WTC11 (cell line): ENCODE data around the gene GATA6. TPM values are rescaled to one million over a fixed set of nuclear protein-coding genes. Genes with fewer than 3 reads are reported as not detected.

Experiments used
- ATAC-seq: fragments of 200-7000 bp; cut with Tn5 transposase; 2 replicates; pipeline ENCODE4 v1.10.0; 2021; ENCODE audit warnings: mild to moderate bottlenecking, moderate library complexity
- CTCF ChIA-PET: fragments of 300-600 bp; sonication (Branson Sonifier 250); formaldehyde crosslinking; loops from one replicate; lab custom pipeline; 2021; ENCODE audit warnings: antibody characterized with exemption; lab: Charles Lee
- POLR2A ChIA-PET: fragments of 350-600 bp; sonication (Branson Sonifier 250); formaldehyde crosslinking; loops from one replicate; lab custom pipeline; 2021; ENCODE audit warnings: antibody characterized with exemption; lab: Charles Lee
- DNase-seq: peaks from one replicate; pipeline ENCODE4 v3.0.0; 2021; ENCODE audit warnings: low spot score
- H3K27ac Mint-ChIP-seq: 2 replicates; pipeline ENCODE4 v1.8.0; 2021; ENCODE audit warnings: mixed read lengths
- H3K27me3 Mint-ChIP-seq: 2 replicates; pipeline ENCODE4 v1.8.0; 2021; ENCODE audit warnings: low read depth, mild to moderate bottlenecking, moderate library complexity, mixed read lengths
- H3K36me3 Mint-ChIP-seq: 2 replicates; pipeline ENCODE4 v1.8.0; 2021; ENCODE audit warnings: mixed read lengths
- H3K4me1 Mint-ChIP-seq: 2 replicates; pipeline ENCODE4 v1.8.0; 2022; ENCODE audit warnings: mixed read lengths
- H3K4me3 Mint-ChIP-seq: 2 replicates; pipeline ENCODE4 v1.8.0; 2021; ENCODE audit warnings: mild to moderate bottlenecking, moderate library complexity, mixed read lengths
- H3K9me3 Mint-ChIP-seq: 2 replicates; pipeline ENCODE4 v1.8.0; 2021; ENCODE audit warnings: mixed read lengths
- AR ChIP-seq: fragments of 250-450 bp; sonication (Bioruptor Pico); IDR thresholded peaks from 2 replicates; pipeline ENCODE4 v1.9.0; 2021; ENCODE audit warnings: mild to moderate bottlenecking
- CTCF ChIP-seq: fragments of 200-600 bp; IDR thresholded peaks from 2 replicates; pipeline ENCODE4 v1.8.0; 2022; ENCODE audit warnings: antibody characterized with exemption
- E2F1 ChIP-seq: sonication (generic); formaldehyde crosslinking; IDR thresholded peaks from 2 replicates; pipeline ENCODE4 v1.8.0; 2022; ENCODE audit warnings: mild to moderate bottlenecking, missing genetic modification reagents
- E2F4 ChIP-seq: sonication (generic); formaldehyde crosslinking; IDR thresholded peaks from 2 replicates; pipeline ENCODE4 v1.8.1; 2022; ENCODE audit warnings: low read depth, mild to moderate bottlenecking, moderate library complexity, missing genetic modification reagents, borderline replicate concordance
- GABPB1 ChIP-seq: sonication (generic); formaldehyde crosslinking; IDR thresholded peaks from 2 replicates; pipeline ENCODE4 v1.8.1; 2023; ENCODE audit warnings: mild to moderate bottlenecking, missing genetic modification reagents
- NR1H2 ChIP-seq: sonication (generic); formaldehyde crosslinking; IDR thresholded peaks from 2 replicates; pipeline ENCODE4 v1.9.0; 2021; ENCODE audit warnings: mild to moderate bottlenecking, moderate library complexity, missing genetic modification reagents
- NR3C1 ChIP-seq: sonication (generic); formaldehyde crosslinking; conservative IDR thresholded peaks from 2 replicates; pipeline ENCODE4 v1.8.1; 2023; ENCODE audit warnings: low read depth, mild to moderate bottlenecking, missing genetic modification reagents
- RORB ChIP-seq: fragments of 250-450 bp; sonication (Bioruptor Pico); IDR thresholded peaks from 2 replicates; pipeline ENCODE4 v1.9.0; 2021; ENCODE audit warnings: mild to moderate bottlenecking
- STAT6 ChIP-seq: sonication (generic); formaldehyde crosslinking; conservative IDR thresholded peaks from 2 replicates; pipeline ENCODE4 v1.8.1; 2023; ENCODE audit warnings: mild to moderate bottlenecking, low read depth, missing genetic modification reagents, moderate library complexity
- ZBTB21 ChIP-seq: sonication (generic); formaldehyde crosslinking; IDR thresholded peaks from 2 replicates; pipeline ENCODE4 v1.8.1; 2023; ENCODE audit warnings: mild to moderate bottlenecking, missing genetic modification reagents, borderline replicate concordance
- ZBTB43 ChIP-seq: sonication (generic); formaldehyde crosslinking; IDR thresholded peaks from 2 replicates; pipeline ENCODE4 v1.8.1; 2023; ENCODE audit warnings: mild to moderate bottlenecking, missing genetic modification reagents
- ZMAT4 ChIP-seq: fragments of 250-450 bp; sonication (Bioruptor Pico); IDR thresholded peaks from 2 replicates; pipeline ENCODE4 v1.9.0; 2021; ENCODE audit warnings: mild to moderate bottlenecking
- ZNF317 ChIP-seq: sonication (generic); formaldehyde crosslinking; IDR thresholded peaks from 2 replicates; pipeline ENCODE4 v1.8.1; 2023; ENCODE audit warnings: low read depth, mild to moderate bottlenecking, moderate library complexity, missing genetic modification reagents, borderline replicate concordance
- ZNF425 ChIP-seq: fragments of 250-450 bp; sonication (Bioruptor Pico); conservative IDR thresholded peaks from 2 replicates; pipeline ENCODE4 v1.9.0; 2021; ENCODE audit warnings: mild to moderate bottlenecking
- total RNA-seq: library from RNA; stranded (reverse); gene quantifications from 3 replicates; pipeline ENCODE4 v1.2.3, GENCODE V29; 2021

The GATA6 gene
- total RNA-seq, 1 experiment from 2014 or later = 0.15 TPM

GRCh38 chr18:22204996-22205395, 35.6 kb downstream of the GATA6 start:
- no peak overlapping the region for H3K4me3 Mint-ChIP-seq
- peaks cover 47% of the 10 kb centered on the region for H3K27me3 Mint-ChIP-seq
- CTCF ChIA-PET = interaction anchor here (0.7 kb wide), 1 partner anchor 11 kb away, joined by 3 read pairs; no protein-coding TSS in a partner anchor
- ATAC-seq (no peak), DNase-seq (no peak)
- no peaks in the 10 kb centered on the region for H3K4me1 Mint-ChIP-seq
- no peaks in the 10 kb centered on the region for H3K9me3 Mint-ChIP-seq
- H3K27ac Mint-ChIP-seq = no peak overlapping the region
- no peaks in the 10 kb centered on the region for H3K36me3 Mint-ChIP-seq
- TF ChIP-seq E2F1 = no peak
- POLR2A ChIA-PET = interaction anchor here (0.6 kb wide), 1 partner anchor 28 kb away, joined by 5 read pairs; no protein-coding TSS in a partner anchor

GRCh38 chr18:22207021-22207758, 37.8 kb downstream of the GATA6 start:
- POLR2A ChIA-PET = no interaction called here
- H3K36me3 Mint-ChIP-seq = no peaks in the 10 kb centered on the region
- no peaks in the 10 kb centered on the region for H3K9me3 Mint-ChIP-seq
- H3K4me3 Mint-ChIP-seq = no peak overlapping the region
- TF ChIP-seq ZBTB21 (CRISPR knock-in tag) = no peak
- TF ChIP-seq AR (CRISPR knock-in tag) = no peak
- TF ChIP-seq E2F4 (CRISPR knock-in tag) = no peak
- no peak for TF ChIP-seq STAT6 (CRISPR knock-in tag)
- TF ChIP-seq GABPB1 = no peak
- TF ChIP-seq ZBTB43 (CRISPR knock-in tag) = no peak
- no peak for TF ChIP-seq NR1H2
- no peak for TF ChIP-seq ZMAT4 (CRISPR knock-in tag)
- no peak for TF ChIP-seq RORB
- TF ChIP-seq CTCF = no peak
- no peak for TF ChIP-seq NR3C1 (CRISPR knock-in tag)
- no peak for TF ChIP-seq ZNF317 (CRISPR knock-in tag)
- TF ChIP-seq ZNF425 (CRISPR knock-in tag) = no peak
- DNase-seq (no peak), ATAC-seq (no peak)
- no peak overlapping the region for H3K27ac Mint-ChIP-seq
- CTCF ChIA-PET = no interaction called here
- H3K4me1 Mint-ChIP-seq = no peaks in the 10 kb centered on the region
- H3K27me3 Mint-ChIP-seq = peaks cover 56% of the 10 kb centered on the region
